ENCODE results near the gene ARL13B. TPM values are rescaled to one million over a fixed set of nuclear protein-coding genes. Genes with fewer than 3 reads are reported as not detected.

Gene ARL13B
- total and polyA plus RNA-seq, 2 donors (not counting 3 experiments of a cell fraction or from before 2014, with no cell fraction given): 3.8 to 8.6 TPM

- H3K4me3 ChIP-seq (replicated peaks in 1 of 3; ENCODE audit: insufficient read depth in 1 of 3, low read depth in 1 of 3, low read length in 3 of 3): peak overlapping the region; percentile 65 to 98 (median 88)
- FAIRE-seq (no peak), DNase-seq (ENCODE audit: low read depth, low spot score) (no peak)
- H3K9me1 ChIP-seq (replicated peaks; ENCODE audit: control insufficient read depth, extremely low read depth, insufficient read depth, low read length): no peaks in the 10 kb centered on the region
- peak overlapping the region; percentile 98 for H3K4me2 ChIP-seq (ENCODE audit: insufficient read depth, low read length)
- peaks cover 0 to 2% of the 10 kb centered on the region in 2 experiments for H3K36me3 ChIP-seq (ENCODE audit: control insufficient read depth in 2 of 2, extremely low read depth in 1 of 2, insufficient read depth in 2 of 2, low read length in 2 of 2)
- POLR2A ChIA-PET: interaction anchor here (0.9 to 1.3 kb wide), 3 partner anchors 34 to 91 kb away, joined by 3 to 4 read pairs (median 4); no protein-coding TSS in a partner anchor
- intact Hi-C loops (cut with micrococcal nuclease): loop anchor here (2.0 to 10.0 kb wide), 3 partner anchors 59 to 159 kb away; partner anchors contain the start of gene PROS1
- H3K27me3 ChIP-seq (ENCODE audit: control insufficient read depth in 2 of 2, insufficient read depth in 2 of 2, low read length in 2 of 2): no peaks in the 10 kb centered on the region
- peak overlapping the region; percentile 92 for H3K27ac ChIP-seq (ENCODE audit: insufficient read depth, low read depth, low read length)
- BruUV-seq (replicated peaks): no TSS peak
- H3K9ac ChIP-seq (replicated peaks; ENCODE audit: extremely low read depth, insufficient read depth, low read length): peak overlapping the region; percentile 99
- dilution Hi-C loops (cut with MboI; ENCODE audit: extremely low pct_ligation_motif_present, low sequenced_read_pairs): no loop called here
- CTCF ChIA-PET: interaction anchor here (1.1 to 2.6 kb wide), 3 partner anchors 8 to 90 kb away, joined by 4 to 14 read pairs (median 5); partner anchors contain the start of gene PROS1
- H4K20me1 ChIP-seq (replicated peaks; ENCODE audit: control insufficient read depth, extremely low read depth, insufficient read depth, low read length): no peaks in the 10 kb centered on the region
- H3K79me2 ChIP-seq (ENCODE audit: control insufficient read depth, insufficient read depth, low read length): peaks cover 10% of the 10 kb centered on the region
- peak overlapping the region; percentile 43 for H2AFZ ChIP-seq (ENCODE audit: low read depth, low read length)
- no peak for TF ChIP-seq GATA2 (IDR thresholded peaks at IDR 0.05; ENCODE audit: insufficient read depth, insufficient read length, low read depth, low read length)
- TF ChIP-seq, protein P1, sequence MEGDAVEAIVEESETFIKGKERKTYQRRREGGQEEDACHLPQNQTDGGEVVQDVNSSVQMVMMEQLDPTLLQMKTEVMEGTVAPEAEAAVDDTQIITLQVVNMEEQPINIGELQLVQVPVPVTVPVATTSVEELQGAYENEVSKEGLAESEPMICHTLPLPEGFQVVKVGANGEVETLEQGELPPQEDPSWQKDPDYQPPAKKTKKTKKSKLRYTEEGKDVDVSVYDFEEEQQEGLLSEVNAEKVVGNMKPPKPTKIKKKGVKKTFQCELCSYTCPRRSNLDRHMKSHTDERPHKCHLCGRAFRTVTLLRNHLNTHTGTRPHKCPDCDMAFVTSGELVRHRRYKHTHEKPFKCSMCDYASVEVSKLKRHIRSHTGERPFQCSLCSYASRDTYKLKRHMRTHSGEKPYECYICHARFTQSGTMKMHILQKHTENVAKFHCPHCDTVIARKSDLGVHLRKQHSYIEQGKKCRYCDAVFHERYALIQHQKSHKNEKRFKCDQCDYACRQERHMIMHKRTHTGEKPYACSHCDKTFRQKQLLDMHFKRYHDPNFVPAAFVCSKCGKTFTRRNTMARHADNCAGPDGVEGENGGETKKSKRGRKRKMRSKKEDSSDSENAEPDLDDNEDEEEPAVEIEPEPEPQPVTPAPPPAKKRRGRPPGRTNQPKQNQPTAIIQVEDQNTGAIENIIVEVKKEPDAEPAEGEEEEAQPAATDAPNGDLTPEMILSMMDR (IDR thresholded peaks at IDR 0.05; ENCODE audit: extremely low read depth in 1 of 2, insufficient read depth in 1 of 2, low read depth in 1 of 2, low read length in 2 of 2): no peak
- no peaks in the 10 kb centered on the region for H3K9me3 ChIP-seq (replicated peaks; ENCODE audit: control insufficient read depth, insufficient read depth, low read length)
- peaks cover 17% of the 10 kb centered on the region for H3K4me1 ChIP-seq (ENCODE audit: control insufficient read depth, extremely low read depth, insufficient read depth, low read length)
Measured at GRCh38 chr3:94063496-94064119, 83.7 kb downstream of the ARL13B start.

GRCh38 chr3:94064243-94064860 is 84.4 kb downstream of the ARL13B start:
- Histone ChIP-seq H3K36me3 (ENCODE audit: control insufficient read depth in 2 of 2, extremely low read depth in 1 of 2, insufficient read depth in 2 of 2, low read length in 2 of 2) (peaks cover 0 to 2% of the 10 kb centered on the region in 2 experiments), H3K79me2 (ENCODE audit: control insufficient read depth, insufficient read depth, low read length) (peaks cover 10% of the 10 kb centered on the region), H3K27me3 (ENCODE audit: control insufficient read depth in 2 of 2, insufficient read depth in 2 of 2, low read length in 2 of 2) (no peaks in the 10 kb centered on the region), H3K4me2 (ENCODE audit: insufficient read depth, low read length) (peak overlapping the region; percentile 31), H4K20me1 (replicated peaks; ENCODE audit: control insufficient read depth, extremely low read depth, insufficient read depth, low read length) (no peaks in the 10 kb centered on the region), H3K27ac (ENCODE audit: insufficient read depth, low read depth, low read length) (no peak overlapping the region), H2AFZ (ENCODE audit: low read depth, low read length) (no peak overlapping the region), H3K4me3 (replicated peaks in 1 of 3; ENCODE audit: insufficient read depth in 1 of 3, low read depth in 1 of 3, low read length in 3 of 3) (no peak overlapping the region), H3K9ac (replicated peaks; ENCODE audit: extremely low read depth, insufficient read depth, low read length) (no peak overlapping the region), H3K9me1 (replicated peaks; ENCODE audit: control insufficient read depth, extremely low read depth, insufficient read depth, low read length) (no peaks in the 10 kb centered on the region), H3K9me3 (replicated peaks; ENCODE audit: control insufficient read depth, insufficient read depth, low read length) (no peaks in the 10 kb centered on the region), H3K4me1 (ENCODE audit: control insufficient read depth, extremely low read depth, insufficient read depth, low read length) (peaks cover 17% of the 10 kb centered on the region)
- no TSS peak for BruUV-seq (replicated peaks)
- ChIA-PET POLR2A (interaction anchor here (0.6 kb wide), 1 partner anchor 37 kb away, joined by 4 read pairs; no protein-coding TSS in a partner anchor), CTCF (interaction anchor here (2.6 kb wide), 1 partner anchor 60 kb away, joined by 14 read pairs; no protein-coding TSS in a partner anchor)
- intact Hi-C loops (cut with micrococcal nuclease): loop anchor here (10.0 kb wide), 1 partner anchor 160 kb away; no protein-coding TSS in a partner anchor
- dilution Hi-C loops (cut with MboI; ENCODE audit: extremely low pct_ligation_motif_present, low sequenced_read_pairs): no loop called here
- DNase-seq (ENCODE audit: low read depth, low spot score) (no peak), FAIRE-seq (no peak)
- TF ChIP-seq JUN (IDR thresholded peaks at IDR 0.05; ENCODE audit: borderline replicate concordance, insufficient read depth, insufficient read length, low read depth) (no peak), POLR2A (IDR thresholded peaks at IDR 0.05; ENCODE audit: low read depth, low read length) (no peak), FOS (IDR thresholded peaks at IDR 0.05; ENCODE audit: borderline replicate concordance, insufficient read depth, low read length) (no peak), GATA2 (IDR thresholded peaks at IDR 0.05; ENCODE audit: insufficient read depth, insufficient read length, low read depth, low read length) (no peak), MAX (IDR thresholded peaks at IDR 0.05; ENCODE audit: insufficient read depth, insufficient read length) (no peak), POLR2AphosphoS5 (IDR thresholded peaks at IDR 0.05; ENCODE audit: insufficient read depth, low read depth, low read length) (no peak)
- TF ChIP-seq, protein P1 (IDR thresholded peaks at IDR 0.05; ENCODE audit: extremely low read depth in 1 of 2, insufficient read depth in 1 of 2, low read depth in 1 of 2, low read length in 2 of 2): no peak
